Adrenal gland (tissue), 5 donors: ENCODE measurements around the gene SARM1.

Experiments used
- POLR2A ChIP-seq, 2 donors: fragments of 450-650 bp; IDR thresholded peaks; one replicate each; pipeline ENCODE4 v1.6.1; 2017; ENCODE audit warnings: antibody characterized with exemption in 2 of 2, mild to moderate bottlenecking in 2 of 2, moderate library complexity in 1 of 2
- TF ChIP-seq, protein P1 (sequence below), 6 experiments: fragments of 450-650 bp in 4 of 6; fragments of 200-600 bp in 2 of 6; sonication (generic) in 1 of 6; IDR thresholded peaks; 1 replicate in 5 of 6; 2 replicates in 1 of 6; pipeline versions ENCODE4 v1.5.1 to v1.8.0; 2016 to 2021; ENCODE audit warnings: antibody characterized with exemption in 6 of 6, mild to moderate bottlenecking in 2 of 6, moderate library complexity in 1 of 6
- donor health status: DM: no; HTN: no; CAD: no.

DNA sequence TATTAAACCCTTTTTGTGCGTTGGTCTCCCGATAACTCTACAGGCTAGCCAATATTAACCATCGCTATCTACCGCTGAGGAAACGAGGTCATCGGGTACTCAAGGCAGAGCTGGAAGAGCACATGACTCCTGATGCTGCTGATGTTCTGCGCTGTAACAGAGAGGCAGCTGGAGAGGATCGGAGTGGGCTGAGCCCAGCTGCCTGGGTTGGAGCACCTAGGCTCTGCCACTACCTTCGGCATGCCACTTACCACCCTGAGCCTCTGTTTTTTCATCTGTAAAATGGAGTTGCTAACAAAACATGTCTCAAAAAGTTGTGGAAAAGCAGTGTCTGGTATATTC is 35.0 kb downstream of the SARM1 start:
- TF ChIP-seq, protein P1, sequence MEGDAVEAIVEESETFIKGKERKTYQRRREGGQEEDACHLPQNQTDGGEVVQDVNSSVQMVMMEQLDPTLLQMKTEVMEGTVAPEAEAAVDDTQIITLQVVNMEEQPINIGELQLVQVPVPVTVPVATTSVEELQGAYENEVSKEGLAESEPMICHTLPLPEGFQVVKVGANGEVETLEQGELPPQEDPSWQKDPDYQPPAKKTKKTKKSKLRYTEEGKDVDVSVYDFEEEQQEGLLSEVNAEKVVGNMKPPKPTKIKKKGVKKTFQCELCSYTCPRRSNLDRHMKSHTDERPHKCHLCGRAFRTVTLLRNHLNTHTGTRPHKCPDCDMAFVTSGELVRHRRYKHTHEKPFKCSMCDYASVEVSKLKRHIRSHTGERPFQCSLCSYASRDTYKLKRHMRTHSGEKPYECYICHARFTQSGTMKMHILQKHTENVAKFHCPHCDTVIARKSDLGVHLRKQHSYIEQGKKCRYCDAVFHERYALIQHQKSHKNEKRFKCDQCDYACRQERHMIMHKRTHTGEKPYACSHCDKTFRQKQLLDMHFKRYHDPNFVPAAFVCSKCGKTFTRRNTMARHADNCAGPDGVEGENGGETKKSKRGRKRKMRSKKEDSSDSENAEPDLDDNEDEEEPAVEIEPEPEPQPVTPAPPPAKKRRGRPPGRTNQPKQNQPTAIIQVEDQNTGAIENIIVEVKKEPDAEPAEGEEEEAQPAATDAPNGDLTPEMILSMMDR (IDR thresholded peaks at IDR 0.05), result no peak
- TF ChIP-seq POLR2A (IDR thresholded peaks at IDR 0.05), result no peak
